GM12891 (cell line): ENCODE measurements around the gene SSTR1.

Experiments
- POLR2A ChIP-seq: IDR thresholded peaks from 2 replicates; pipeline ENCODE4 v1.6.1; 2011; ENCODE audit warnings: low read depth, low read length, control low read depth
- POLR2AphosphoS5 ChIP-seq: IDR thresholded peaks from 2 replicates; pipeline ENCODE4 v1.6.1; 2011; ENCODE audit warnings: low read depth, low read length, control low read depth
- POU2F2 ChIP-seq: IDR thresholded peaks from 2 replicates; pipeline ENCODE4 v1.6.1; 2011; ENCODE audit warnings: low read depth, mild to moderate bottlenecking, control low read depth, low read length, moderate library complexity
- SPI1 ChIP-seq: IDR thresholded peaks from 2 replicates; pipeline ENCODE4 v1.6.1; 2011; ENCODE audit warnings: low read depth, low read length, control low read depth
- TAF1 ChIP-seq: IDR thresholded peaks from 2 replicates; pipeline ENCODE4 v1.6.1; 2011; ENCODE audit warnings: low read depth, low read length, control low read depth

DNA sequence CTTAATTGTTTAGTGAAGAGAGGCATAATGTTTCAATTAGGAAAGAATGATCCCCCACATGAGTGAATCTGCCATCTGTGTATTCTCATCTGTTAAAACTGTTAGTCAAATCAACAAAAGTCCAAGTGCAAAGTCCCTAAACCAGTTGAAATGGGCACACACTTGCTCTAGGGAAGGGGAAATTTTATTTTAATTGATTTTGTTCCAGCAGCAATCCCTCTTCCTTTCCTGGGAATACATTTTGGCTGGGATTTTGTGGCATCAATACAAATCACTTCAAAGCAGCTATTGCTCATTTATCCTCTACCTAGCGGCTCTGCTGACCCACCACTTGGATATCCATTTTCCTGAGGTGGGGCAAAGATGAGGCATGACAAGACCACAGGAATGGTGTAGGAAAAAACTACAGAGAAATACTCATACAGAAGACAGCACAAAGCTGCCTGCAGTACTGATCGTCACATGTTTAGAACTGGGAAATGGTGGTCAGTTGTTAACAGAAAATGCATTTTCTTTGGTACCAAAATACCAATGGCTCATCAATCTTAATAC, 9.8 kb upstream of the SSTR1 start:
- TF ChIP-seq POLR2A, result no peak
- no peak for TF ChIP-seq POLR2AphosphoS5
- TF ChIP-seq SPI1, result no peak
- no peak for TF ChIP-seq TAF1
- no peak for TF ChIP-seq POU2F2
